Mucosa of rectum (tissue), 2 donors: ENCODE measurements around the gene SYNE2.

Source experiments
- H3K27ac ChIP-seq, 2 donors: one replicate each; pipeline ENCODE4 v1.7.0; 2013; ENCODE audit warnings: inconsistent platforms in 2 of 2, low read depth in 2 of 2, low read length in 2 of 2
- H3K27me3 ChIP-seq, 2 donors: one replicate each; pipeline ENCODE4 v1.7.0; 2013; ENCODE audit warnings: low read length in 2 of 2; ENCODE audit not compliant: control insufficient read depth in 2 of 2, insufficient read depth in 2 of 2
- H3K36me3 ChIP-seq, 2 donors: one replicate each; pipeline ENCODE4 v1.7.0; 2013; ENCODE audit warnings: low read length in 2 of 2; ENCODE audit not compliant: control insufficient read depth in 2 of 2, insufficient read depth in 2 of 2
- H3K4me1 ChIP-seq, 2 donors: one replicate each; pipeline ENCODE4 v1.7.0; 2013; ENCODE audit warnings: low read length in 2 of 2, mild to moderate bottlenecking in 1 of 2; ENCODE audit not compliant: control insufficient read depth in 2 of 2, insufficient read depth in 2 of 2
- H3K4me3 ChIP-seq, 2 donors: one replicate each; pipeline ENCODE4 v1.7.0; 2013; ENCODE audit warnings: low read length in 2 of 2
- H3K9ac ChIP-seq, 2 donors: one replicate each; pipeline ENCODE4 v1.7.0; 2013; ENCODE audit warnings: low read length in 2 of 2, low read depth in 1 of 2, mild to moderate bottlenecking in 1 of 2
- H3K9me3 ChIP-seq, 2 donors: one replicate each; pipeline ENCODE4 v1.7.0; 2013; ENCODE audit warnings: low read length in 2 of 2; ENCODE audit not compliant: control insufficient read depth in 2 of 2
- donor health status: healthy.
- donor health status: Normal muscosa, but diverticular disease.

SYNE2 gene

DNA sequence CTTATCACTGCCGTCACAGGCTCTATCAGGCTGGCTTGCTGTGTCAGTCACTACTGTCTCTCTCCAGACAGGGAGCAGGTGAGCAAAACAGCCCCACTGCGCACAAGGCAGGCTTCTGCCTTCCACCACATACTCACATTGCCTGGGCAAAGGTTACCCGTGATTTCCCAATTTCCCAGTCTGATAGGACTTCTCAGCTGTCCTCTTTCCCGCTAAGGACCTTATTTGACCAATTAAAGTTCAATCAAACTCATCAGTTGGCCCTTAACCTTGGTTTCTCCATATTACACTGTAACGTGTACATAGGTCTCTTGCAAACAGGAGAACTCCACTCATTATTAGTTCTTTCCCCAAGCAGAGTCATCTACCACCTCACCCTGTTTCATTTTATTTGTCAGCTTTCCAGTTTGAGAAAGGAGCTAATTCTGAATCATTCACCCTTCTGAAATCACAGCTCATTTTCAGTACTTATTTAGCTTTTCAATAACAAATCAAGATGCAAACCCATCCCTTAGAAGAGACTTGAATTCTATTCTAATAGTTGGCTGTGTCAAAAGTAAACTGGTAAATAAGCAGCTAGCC lies 270.5 kb downstream of the SYNE2 start:
- peaks cover 58 to 60% of the 10 kb centered on the region in 2 donors for H3K36me3 ChIP-seq
- H3K27ac ChIP-seq, result no peak overlapping the region
- H3K9me3 ChIP-seq, result no peaks in the 10 kb centered on the region
- no peaks in the 10 kb centered on the region for H3K27me3 ChIP-seq
- no peaks in the 10 kb centered on the region for H3K4me1 ChIP-seq
- H3K4me3 ChIP-seq, result no peak overlapping the region
- H3K9ac ChIP-seq, result no peak overlapping the region

DNA sequence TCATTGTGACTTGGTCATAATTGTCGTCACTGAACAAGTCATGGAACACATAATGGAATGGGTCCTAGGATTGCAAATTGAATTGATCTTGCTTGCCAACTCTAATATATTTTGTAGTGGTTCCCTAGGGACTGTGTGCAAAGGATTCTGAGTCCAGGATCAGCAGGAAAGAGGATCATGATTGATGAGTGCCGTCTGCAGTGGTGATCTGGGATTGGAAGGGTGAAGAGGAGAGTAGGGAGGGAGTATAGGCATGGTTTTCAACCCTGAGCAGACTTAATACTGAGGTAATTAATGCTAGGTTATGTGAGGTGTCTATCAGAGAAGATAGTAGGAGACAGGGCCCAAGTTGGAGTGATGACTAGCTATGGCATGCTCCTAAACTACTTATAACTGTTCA lies 272.5 kb downstream of the SYNE2 start:
- Histone ChIP-seq H3K9me3 (no peaks in the 10 kb centered on the region), H3K9ac (no peak overlapping the region), H3K4me1 (no peaks in the 10 kb centered on the region), H3K36me3 (peaks cover 65 to 68% of the 10 kb centered on the region in 2 donors), H3K27me3 (no peaks in the 10 kb centered on the region), H3K4me3 (no peak overlapping the region), H3K27ac (no peak overlapping the region)

DNA sequence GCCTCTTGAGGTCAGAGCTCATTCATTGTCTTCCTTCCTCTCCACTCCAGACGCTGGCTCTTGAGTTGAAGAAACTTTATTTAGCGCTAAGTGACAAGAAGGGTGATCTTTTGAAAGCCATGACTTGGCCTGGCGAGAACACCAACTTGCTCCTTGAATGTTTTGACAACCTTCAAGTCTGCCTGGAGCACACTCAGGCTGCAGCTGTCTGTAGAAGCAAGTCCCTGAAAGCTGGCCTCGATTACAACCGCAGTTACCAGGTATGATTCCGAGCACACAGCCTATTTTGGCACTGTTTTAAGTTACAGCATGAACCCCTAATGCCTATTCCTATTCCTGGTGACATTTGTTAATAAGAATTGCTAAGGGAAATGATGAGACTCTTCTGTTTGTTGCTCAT lies 273.7 kb downstream of the SYNE2 start:
- Histone ChIP-seq H3K4me1 (no peaks in the 10 kb centered on the region), H3K9ac (no peak overlapping the region), H3K27ac (no peak overlapping the region), H3K36me3 (peaks cover 62 to 67% of the 10 kb centered on the region in 2 donors), H3K4me3 (no peak overlapping the region), H3K9me3 (no peaks in the 10 kb centered on the region), H3K27me3 (no peaks in the 10 kb centered on the region)

DNA sequence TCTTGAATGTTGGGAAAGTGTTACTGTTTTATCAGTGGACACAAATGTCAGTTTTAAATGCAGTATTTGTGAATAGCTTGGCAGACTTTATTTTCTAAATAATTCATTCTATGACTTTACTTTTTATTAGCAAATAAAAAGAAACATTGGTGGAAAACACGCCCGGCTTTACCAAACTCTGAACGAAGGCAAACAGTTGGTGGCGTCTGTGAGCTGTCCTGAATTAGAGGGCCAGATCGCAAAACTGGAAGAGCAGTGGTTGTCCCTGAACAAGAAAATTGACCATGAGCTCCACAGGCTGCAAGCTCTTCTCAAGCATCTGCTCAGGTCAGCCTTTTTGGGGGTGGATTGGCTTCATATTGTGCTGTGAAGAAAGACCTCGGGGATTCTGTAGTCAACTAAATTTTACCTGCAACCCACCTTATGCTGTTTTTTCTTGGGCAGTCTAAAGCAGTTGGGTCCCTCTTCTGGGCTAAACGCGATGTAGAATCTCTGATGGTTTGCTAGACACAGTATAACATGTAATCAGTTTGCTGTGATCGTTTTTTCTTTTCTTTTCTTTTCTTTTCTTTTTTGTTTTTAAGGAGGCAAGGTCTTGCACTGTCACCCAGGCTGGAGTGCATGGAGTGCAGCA lies 285.0 kb downstream of the SYNE2 start:
- Histone ChIP-seq H3K27me3 (no peaks in the 10 kb centered on the region), H3K9ac (no peak overlapping the region), H3K4me1 (no peaks in the 10 kb centered on the region), H3K4me3 (no peak overlapping the region), H3K27ac (no peak overlapping the region), H3K36me3 (peaks cover 57 to 73% of the 10 kb centered on the region in 2 donors), H3K9me3 (no peaks in the 10 kb centered on the region)

DNA sequence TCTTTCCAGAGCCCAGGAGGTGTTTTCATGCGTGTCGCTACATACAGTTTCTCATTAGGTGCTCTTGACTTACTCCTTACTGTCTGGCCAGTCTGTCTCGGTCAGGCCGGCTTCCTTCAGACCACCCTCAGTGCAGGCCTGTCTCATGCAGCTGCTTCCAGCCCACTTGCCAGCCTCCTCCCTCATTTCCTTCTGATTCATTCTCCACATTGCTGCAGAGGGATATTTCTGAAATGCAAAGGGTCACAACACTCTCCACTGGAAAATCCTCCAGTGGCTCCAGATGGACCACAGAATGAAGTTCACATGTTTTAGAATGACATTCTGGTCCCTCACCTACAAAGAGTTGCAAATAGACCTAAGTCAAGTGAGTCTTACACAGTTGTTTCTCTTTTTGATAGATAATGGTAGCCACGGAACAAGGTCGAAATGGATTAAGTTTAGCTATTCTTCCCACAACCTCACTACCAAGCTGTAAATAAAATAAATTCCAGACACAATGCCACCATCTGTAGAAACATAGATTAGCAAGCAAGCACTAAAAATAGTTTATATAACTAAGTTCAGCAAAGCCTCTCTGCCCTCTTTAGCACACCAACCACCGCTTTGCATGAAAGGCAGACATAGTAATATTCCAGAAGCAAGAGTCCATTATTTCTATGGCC lies 294.5 kb downstream of the SYNE2 start:
- H3K4me3 ChIP-seq, result no peak overlapping the region
- H3K9me3 ChIP-seq, result no peaks in the 10 kb centered on the region
- no peak overlapping the region for H3K9ac ChIP-seq
- no peaks in the 10 kb centered on the region for H3K4me1 ChIP-seq
- H3K27me3 ChIP-seq, result no peaks in the 10 kb centered on the region
- peaks cover 53 to 54% of the 10 kb centered on the region in 2 donors for H3K36me3 ChIP-seq
- H3K27ac ChIP-seq, result no peak overlapping the region

DNA sequence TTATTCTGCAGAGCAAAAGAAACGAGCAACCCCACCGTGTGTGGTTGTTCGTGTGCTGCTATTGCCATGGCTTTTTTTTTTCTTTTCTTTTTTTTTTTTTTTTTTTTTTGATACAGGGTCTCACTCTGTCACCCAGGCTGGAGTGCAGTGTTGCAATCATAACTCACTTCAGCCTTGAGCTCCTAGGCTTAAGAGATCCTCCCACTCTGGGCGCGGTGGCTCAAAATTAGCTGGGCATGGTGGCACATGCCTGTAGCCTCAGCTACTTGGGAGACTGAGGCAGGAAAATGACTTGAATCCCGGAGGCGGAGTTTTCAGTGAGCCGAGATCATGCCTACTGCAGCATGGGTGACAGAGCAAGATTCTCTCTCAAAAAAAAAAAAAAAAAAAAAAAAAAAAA lies 297.1 kb downstream of the SYNE2 start:
- no peaks in the 10 kb centered on the region for H3K27me3 ChIP-seq
- H3K9ac ChIP-seq, result no peak overlapping the region
- H3K27ac ChIP-seq, result no peak overlapping the region
- H3K4me1 ChIP-seq, result no peaks in the 10 kb centered on the region
- H3K36me3 ChIP-seq, result peaks cover 55 to 56% of the 10 kb centered on the region in 2 donors
- no peaks in the 10 kb centered on the region for H3K9me3 ChIP-seq
- no peak overlapping the region for H3K4me3 ChIP-seq

DNA sequence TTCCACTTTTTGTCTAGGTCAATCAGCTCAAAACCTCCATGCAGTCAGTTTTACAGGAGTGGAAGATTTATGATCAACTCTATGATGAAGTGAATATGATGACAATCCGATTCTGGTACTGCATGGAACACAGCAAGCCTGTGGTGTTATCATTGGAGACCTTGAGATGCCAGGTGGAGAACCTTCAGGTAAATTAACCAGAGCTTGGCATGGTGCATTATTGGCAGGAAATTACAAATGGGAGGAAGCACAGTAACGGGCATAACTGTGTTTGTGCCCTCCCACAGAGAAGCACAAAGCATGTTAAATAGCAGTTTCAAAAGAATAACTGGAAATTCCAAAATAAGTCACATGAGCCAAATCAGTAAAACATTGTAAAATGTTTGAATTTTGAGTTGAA lies 305.8 kb downstream of the SYNE2 start:
- H3K4me3 ChIP-seq, result no peak overlapping the region
- H3K9me3 ChIP-seq, result no peaks in the 10 kb centered on the region
- no peak overlapping the region for H3K9ac ChIP-seq
- peaks cover 50 to 58% of the 10 kb centered on the region in 2 donors for H3K36me3 ChIP-seq
- no peak overlapping the region for H3K27ac ChIP-seq
- no peaks in the 10 kb centered on the region for H3K27me3 ChIP-seq
- no peaks in the 10 kb centered on the region for H3K4me1 ChIP-seq

DNA sequence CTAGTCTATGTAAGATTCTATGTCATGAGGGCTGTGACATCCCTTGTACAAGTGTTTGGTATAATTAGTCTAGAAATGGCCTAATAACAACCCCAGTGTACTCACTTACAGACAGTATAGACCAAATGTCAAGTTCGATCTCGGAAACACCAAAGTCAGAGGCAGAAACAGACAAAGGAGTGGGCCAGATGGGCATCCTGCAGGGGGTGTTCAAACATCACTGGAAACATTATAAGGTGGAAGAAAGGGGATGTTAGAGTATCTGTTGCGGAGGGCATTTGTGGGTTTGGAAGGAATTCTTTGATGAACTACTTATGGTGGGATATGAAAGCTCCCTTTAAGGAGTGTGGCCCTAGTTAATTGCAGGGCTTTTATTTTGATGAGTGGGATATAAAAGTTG lies 306.8 kb downstream of the SYNE2 start:
- Histone ChIP-seq H3K4me1 (no peaks in the 10 kb centered on the region), H3K9me3 (no peaks in the 10 kb centered on the region), H3K36me3 (peaks cover 50 to 54% of the 10 kb centered on the region in 2 donors), H3K27me3 (no peaks in the 10 kb centered on the region), H3K4me3 (no peak overlapping the region), H3K9ac (no peak overlapping the region), H3K27ac (no peak overlapping the region)

DNA sequence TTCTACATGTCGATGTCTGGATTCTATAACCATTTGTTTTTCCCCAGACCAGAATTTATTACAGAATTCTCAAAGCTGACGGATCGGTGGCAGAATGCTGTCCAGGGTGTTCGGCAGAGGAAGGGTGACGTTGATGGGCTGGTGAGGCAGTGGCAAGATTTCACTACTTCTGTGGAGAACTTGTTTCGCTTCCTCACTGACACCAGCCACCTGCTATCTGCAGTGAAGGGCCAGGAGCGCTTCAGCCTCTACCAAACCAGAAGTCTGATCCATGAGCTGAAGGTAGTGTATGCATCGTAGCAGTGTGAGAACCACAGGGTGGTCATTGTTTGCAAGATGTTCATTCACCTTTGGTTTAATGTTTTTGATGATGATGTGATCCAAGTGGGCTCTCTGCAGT lies 317.4 kb downstream of the SYNE2 start:
- Histone ChIP-seq H3K36me3 (peaks cover 55 to 59% of the 10 kb centered on the region in 2 donors), H3K9ac (no peak overlapping the region), H3K27ac (no peak overlapping the region), H3K27me3 (no peaks in the 10 kb centered on the region), H3K4me3 (no peak overlapping the region), H3K9me3 (no peaks in the 10 kb centered on the region), H3K4me1 (no peaks in the 10 kb centered on the region)

DNA sequence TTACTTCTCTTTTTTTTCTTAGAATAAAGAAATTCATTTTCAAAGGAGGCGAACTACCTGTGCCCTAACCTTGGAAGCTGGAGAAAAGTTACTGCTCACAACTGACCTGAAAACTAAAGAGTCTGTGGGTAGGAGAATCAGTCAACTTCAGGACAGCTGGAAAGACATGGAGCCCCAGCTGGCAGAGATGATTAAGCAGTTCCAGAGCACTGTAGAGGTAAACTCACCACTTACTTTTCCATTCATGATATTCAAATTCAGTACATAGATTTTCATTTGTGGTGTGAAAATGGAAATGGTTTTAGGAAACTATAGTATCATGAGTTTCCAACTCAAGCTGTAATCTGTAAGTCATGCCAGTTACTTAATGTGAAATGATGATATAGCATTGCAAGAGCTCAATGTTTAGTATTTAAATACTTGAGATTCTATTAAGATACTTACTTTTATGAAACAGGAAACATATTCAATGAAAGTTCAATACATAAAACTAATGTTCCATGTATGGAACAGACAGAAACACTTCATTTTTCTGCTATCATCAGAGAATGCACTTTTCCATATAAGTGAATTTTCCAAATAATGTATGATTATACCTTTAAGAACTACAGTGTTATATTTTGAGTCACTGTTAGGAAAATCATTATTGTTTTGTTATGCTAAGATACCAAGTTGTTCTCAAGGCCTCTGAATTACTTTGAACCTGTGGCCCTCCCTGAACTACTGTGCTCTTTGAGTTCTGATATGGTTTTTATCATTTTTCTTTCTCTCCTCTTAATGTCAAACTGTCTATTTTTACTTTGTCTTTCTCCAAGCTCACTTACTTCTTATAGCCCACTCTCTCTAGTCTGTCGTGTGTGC lies 322.3 kb downstream of the SYNE2 start:
- Histone ChIP-seq H3K9me3 (no peaks in the 10 kb centered on the region), H3K36me3 (peaks cover 38 to 51% of the 10 kb centered on the region in 2 donors), H3K4me3 (no peak overlapping the region), H3K9ac (no peak overlapping the region), H3K27ac (no peak overlapping the region), H3K4me1 (no peaks in the 10 kb centered on the region), H3K27me3 (no peaks in the 10 kb centered on the region)
